Mesendoderm (in vitro differentiated cells): Measurements from ENCODE around the gene AMDHD1.

Experiments used
- DNase-seq: peaks from one replicate; pipeline ENCODE4 v3.0.0; 2013
- H2AK5ac ChIP-seq: 2 replicates; pipeline ENCODE4 v1.6.1; 2013; ENCODE audit warnings: low read length, inconsistent platforms
- H2BK120ac ChIP-seq: 2 replicates; pipeline ENCODE4 v1.6.1; 2013; ENCODE audit warnings: low read depth, mild to moderate bottlenecking, low read length, moderate library complexity, mixed read lengths
- H2BK15ac ChIP-seq: replicated peaks from 2 replicates; pipeline ENCODE4 v1.6.1; 2013; ENCODE audit warnings: low read depth, mild to moderate bottlenecking, moderate library complexity
- H2BK5ac ChIP-seq: 2 replicates; pipeline ENCODE4 v1.6.1; 2013; ENCODE audit warnings: low read length, inconsistent platforms
- H3K18ac ChIP-seq: 2 replicates; pipeline ENCODE4 v1.6.1; 2013; ENCODE audit warnings: mild to moderate bottlenecking, low read length, mixed read lengths
- H3K23ac ChIP-seq: one replicate; pipeline ENCODE4 v1.6.1; 2013; ENCODE audit warnings: low read length
- H3K27ac ChIP-seq: 2 replicates; pipeline ENCODE4 v1.5.1; 2013; ENCODE audit warnings: low read depth, mild to moderate bottlenecking, inconsistent platforms, low read length, moderate library complexity
- H3K27me3 ChIP-seq: 2 replicates; pipeline ENCODE4 v1.6.1; 2013; ENCODE audit warnings: low read length, control low read depth, mild to moderate bottlenecking, inconsistent platforms; ENCODE audit not compliant: insufficient read depth, poor library complexity
- H3K36me3 ChIP-seq: 2 replicates; pipeline ENCODE4 v1.6.1; 2013; ENCODE audit warnings: low read length, inconsistent platforms; ENCODE audit not compliant: control insufficient read depth, insufficient read depth
- H3K4ac ChIP-seq: one replicate; pipeline ENCODE4 v1.6.1; 2013; ENCODE audit warnings: low read depth, mild to moderate bottlenecking, low read length, moderate library complexity
- H3K4me1 ChIP-seq: 2 replicates; pipeline ENCODE4 v1.6.1; 2013; ENCODE audit warnings: low read depth, low read length, inconsistent platforms; ENCODE audit not compliant: control insufficient read depth
- H3K4me2 ChIP-seq: 2 replicates; pipeline ENCODE4 v1.6.1; 2013; ENCODE audit warnings: low read length
- H3K4me3 ChIP-seq: 2 replicates; pipeline ENCODE4 v1.5.1; 2013; ENCODE audit warnings: mild to moderate bottlenecking, low read length
- H3K56ac ChIP-seq: one replicate; pipeline ENCODE4 v1.6.1; 2013; ENCODE audit warnings: low read length
- H3K79me1 ChIP-seq: 2 replicates; pipeline ENCODE4 v1.6.1; 2013; ENCODE audit warnings: low read length, inconsistent platforms
- H3K79me2 ChIP-seq: 2 replicates; pipeline ENCODE4 v1.6.1; 2013; ENCODE audit warnings: mild to moderate bottlenecking, low read length; ENCODE audit not compliant: control insufficient read depth, insufficient read depth
- H3K9ac ChIP-seq: 2 replicates; pipeline ENCODE4 v1.6.1; 2013; ENCODE audit warnings: low read length, inconsistent platforms
- H4K5ac ChIP-seq: one replicate; pipeline ENCODE4 v1.6.1; 2013; ENCODE audit warnings: low read length
- H4K8ac ChIP-seq: one replicate; pipeline ENCODE4 v1.6.1; 2013; ENCODE audit warnings: low read depth, mild to moderate bottlenecking, control low read depth, low read length, moderate library complexity
- WGBS: extraction: QIAGEN DNeasy Blood & Tissue Kit; methylation state at CpG from one replicate; pipeline ENCODE4 v1.1.7; 2013; ENCODE audit warnings: low lambda C conversion rate, missing lambda C conversion rate; ENCODE audit not compliant: insufficient coverage; ENCODE audit errors: extremely low coverage; 5-methylcytosine and 5-hydroxymethylcytosine counted together

The AMDHD1 gene

GRCh38 chr12:95918194-95918993, 24.7 kb upstream of the AMDHD1 start:
- Histone ChIP-seq H3K56ac (no peak overlapping the region), H2BK5ac (no peak overlapping the region), H3K9ac (no peak overlapping the region)

GRCh38 chr12:95919110-95919509, 24.0 kb upstream of the AMDHD1 start:
- WGBS = 100% methylated on average over 1 of the region's 6 CpGs

More at GRCh38 chr12:95918194-95918993, 24.7 kb upstream of the AMDHD1 start:
- Histone ChIP-seq H3K27me3 (no peaks in the 10 kb centered on the region), H3K4me3 (no peak overlapping the region), H3K18ac (no peak overlapping the region), H3K23ac (no peak overlapping the region), H4K5ac (no peak overlapping the region), H3K4me1 (no peaks in the 10 kb centered on the region), H3K4me2 (no peak overlapping the region), H3K4ac (no peak overlapping the region), H2BK15ac (no peak overlapping the region), H4K8ac (no peak overlapping the region), H3K36me3 (no peaks in the 10 kb centered on the region), H3K79me2 (no peaks in the 10 kb centered on the region), H2BK120ac (no peak overlapping the region), H3K79me1 (no peaks in the 10 kb centered on the region), H2AK5ac (no peak overlapping the region), H3K27ac (no peak overlapping the region)
- peak; percentile 63 for DNase-seq
- WGBS = no CpG with 5 or more reads among the region's 7 CpGs

GRCh38 chr12:95922231-95922630, 20.9 kb upstream of the AMDHD1 start:
- Histone ChIP-seq H3K56ac (no peak overlapping the region), H3K4me2 (no peak overlapping the region), H3K79me2 (no peaks in the 10 kb centered on the region), H3K27me3 (no peaks in the 10 kb centered on the region), H2BK5ac (no peak overlapping the region), H4K5ac (no peak overlapping the region), H3K79me1 (no peaks in the 10 kb centered on the region), H2BK15ac (no peak overlapping the region), H3K36me3 (no peaks in the 10 kb centered on the region), H3K4me3 (no peak overlapping the region), H3K18ac (no peak overlapping the region), H3K9ac (no peak overlapping the region), H3K27ac (no peak overlapping the region), H3K4ac (no peak overlapping the region), H4K8ac (no peak overlapping the region), H2AK5ac (no peak overlapping the region), H2BK120ac (no peak overlapping the region), H3K23ac (no peak overlapping the region), H3K4me1 (no peaks in the 10 kb centered on the region)
- no peak for DNase-seq
- no CpG with 5 or more reads among the region's 3 CpGs for WGBS

More at GRCh38 chr12:95919110-95919509, 24.0 kb upstream of the AMDHD1 start:
- Histone ChIP-seq H3K4me2 (no peak overlapping the region), H2BK15ac (no peak overlapping the region), H3K27me3 (no peaks in the 10 kb centered on the region), H2BK5ac (no peak overlapping the region), H3K9ac (no peak overlapping the region), H3K23ac (no peak overlapping the region), H3K4ac (no peak overlapping the region), H3K79me1 (no peaks in the 10 kb centered on the region), H2AK5ac (no peak overlapping the region), H3K36me3 (no peaks in the 10 kb centered on the region), H3K56ac (no peak overlapping the region), H4K5ac (no peak overlapping the region), H4K8ac (no peak overlapping the region), H3K4me1 (no peaks in the 10 kb centered on the region), H3K4me3 (no peak overlapping the region), H3K18ac (no peak overlapping the region), H3K27ac (no peak overlapping the region), H3K79me2 (no peaks in the 10 kb centered on the region), H2BK120ac (no peak overlapping the region)
- DNase-seq = no peak

GRCh38 chr12:95940514-95940913, 2.6 kb upstream of the AMDHD1 start:
- H3K79me2 ChIP-seq = no peaks in the 10 kb centered on the region
- no peak overlapping the region for H3K27ac ChIP-seq
- no peaks in the 10 kb centered on the region for H3K79me1 ChIP-seq
- H3K18ac ChIP-seq = no peak overlapping the region
- H2BK15ac ChIP-seq = no peak overlapping the region
- no peaks in the 10 kb centered on the region for H3K27me3 ChIP-seq
- DNase-seq = no peak
- no peak overlapping the region for H2BK5ac ChIP-seq
- no peak overlapping the region for H2BK120ac ChIP-seq
- no peak overlapping the region for H4K5ac ChIP-seq
- H2AK5ac ChIP-seq = no peak overlapping the region
- no CpG with 5 or more reads among the region's 6 CpGs for WGBS
- H3K4ac ChIP-seq = no peak overlapping the region
- H3K4me1 ChIP-seq = no peaks in the 10 kb centered on the region
- H3K4me2 ChIP-seq = no peak overlapping the region
- no peak overlapping the region for H3K23ac ChIP-seq
- no peak overlapping the region for H3K9ac ChIP-seq
- H3K4me3 ChIP-seq = no peak overlapping the region
- no peaks in the 10 kb centered on the region for H3K36me3 ChIP-seq
- no peak overlapping the region for H4K8ac ChIP-seq
- H3K56ac ChIP-seq = no peak overlapping the region

- Histone ChIP-seq H2BK5ac (no peak overlapping the region), H3K23ac (no peak overlapping the region), H2BK120ac (no peak overlapping the region), H4K5ac (no peak overlapping the region), H4K8ac (no peak overlapping the region), H3K9ac (peak overlapping the region; percentile 80), H3K4ac (no peak overlapping the region), H3K79me2 (no peaks in the 10 kb centered on the region), H3K36me3 (no peaks in the 10 kb centered on the region), H2BK15ac (no peak overlapping the region), H2AK5ac (no peak overlapping the region), H3K27me3 (no peaks in the 10 kb centered on the region), H3K18ac (peak overlapping the region; percentile 98), H3K79me1 (no peaks in the 10 kb centered on the region), H3K4me2 (peak overlapping the region; percentile 73), H3K56ac (peak overlapping the region; percentile 90), H3K27ac (no peak overlapping the region), H3K4me1 (no peaks in the 10 kb centered on the region), H3K4me3 (peak overlapping the region; percentile 74)
- DNase-seq = peak; percentile 67
- no CpG with 5 or more reads among the region's 13 CpGs for WGBS
Observed at GRCh38 chr12:95942101-95942523, 1.0 kb upstream of the AMDHD1 start.
